Gastroesophageal sphincter (tissue), 4 donors: ENCODE data around the gene YEATS2. TPM values are rescaled to one million over a fixed set of nuclear protein-coding genes. Genes with fewer than 3 reads are reported as not detected.

Source experiments
- ATAC-seq: fragments of 150-250 bp; one replicate; pipeline ENCODE4 v1.9.1; 2016; ENCODE audit warnings: mild to moderate bottlenecking, moderate library complexity
- H3K27ac ChIP-seq, 4 donors: fragments of 200-600 bp; sonication (generic) in 3 of 4; 1 replicate in 3 of 4; 2 replicates in 1 of 4; pipeline ENCODE4 v1.5.1; 2016 to 2019
- H3K27me3 ChIP-seq: fragments of 200-600 bp; sonication (generic); one replicate; pipeline ENCODE4 v1.5.1; 2019
- H3K36me3 ChIP-seq, 2 donors: fragments of 200-600 bp; sonication (generic); one replicate each; pipeline ENCODE4 v1.5.1; 2019; ENCODE audit warnings: control low read depth in 1 of 2
- H3K4me1 ChIP-seq, 3 donors: fragments of 200-600 bp; sonication (generic); 1 replicate in 2 of 3; 2 replicates in 1 of 3; pipeline ENCODE4 v1.5.1; 2016 to 2019; ENCODE audit warnings: control low read depth in 2 of 3
- H3K4me3 ChIP-seq, 2 donors: fragments of 200-600 bp; sonication (generic); one replicate each; pipeline ENCODE4 v1.5.1; 2019; ENCODE audit warnings: mild to moderate bottlenecking in 1 of 2, moderate library complexity in 1 of 2
- H3K9me3 ChIP-seq, 3 donors: fragments of 200-600 bp; sonication (generic); one replicate each; pipeline ENCODE4 v1.5.1; 2017 to 2019; ENCODE audit warnings: control low read depth in 2 of 3
- EP300 ChIP-seq: sonication (generic); formaldehyde crosslinking; IDR thresholded peaks from one replicate; pipeline ENCODE4 v1.6.1; 2017; ENCODE audit warnings: antibody characterized with exemption, mild to moderate bottlenecking
- POLR2A ChIP-seq, 2 donors: fragments of 450-650 bp; IDR thresholded peaks; one replicate each; pipeline ENCODE4 v1.6.1; 2017; ENCODE audit warnings: antibody characterized with exemption in 2 of 2, mild to moderate bottlenecking in 2 of 2, moderate library complexity in 1 of 2
- POLR2AphosphoS5 ChIP-seq: sonication (generic); formaldehyde crosslinking; IDR thresholded peaks from one replicate; pipeline ENCODE4 v1.6.1; 2017; ENCODE audit warnings: antibody characterized with exemption
- WGBS, 2 donors: methylation state at CpG; one replicate each; pipeline ENCODE4 v1.1.5; 2018; ENCODE audit warnings: low coverage in 1 of 2; 5-methylcytosine and 5-hydroxymethylcytosine counted together
- total RNA-seq, 4 donors: library from RNA; depleted of rRNA; stranded (reverse); fragments of >200 nt; gene quantifications; one replicate each; pipeline ENCODE4 v1.1.0, GENCODE V29; 2016
- TF ChIP-seq, protein P1 (sequence below), 4 experiments: fragments of 200-600 bp in 2 of 4; fragments of 450-650 bp in 2 of 4; sonication (generic) in 1 of 4; IDR thresholded peaks; one replicate each; pipeline ENCODE4 v1.5.1; 2017 to 2019; ENCODE audit warnings: antibody characterized with exemption in 4 of 4, mild to moderate bottlenecking in 2 of 4, moderate library complexity in 2 of 4

The YEATS2 gene
- total RNA-seq, 4 donors from 2014 or later, result 19.3 to 33.1 (median 27.6) TPM

DNA sequence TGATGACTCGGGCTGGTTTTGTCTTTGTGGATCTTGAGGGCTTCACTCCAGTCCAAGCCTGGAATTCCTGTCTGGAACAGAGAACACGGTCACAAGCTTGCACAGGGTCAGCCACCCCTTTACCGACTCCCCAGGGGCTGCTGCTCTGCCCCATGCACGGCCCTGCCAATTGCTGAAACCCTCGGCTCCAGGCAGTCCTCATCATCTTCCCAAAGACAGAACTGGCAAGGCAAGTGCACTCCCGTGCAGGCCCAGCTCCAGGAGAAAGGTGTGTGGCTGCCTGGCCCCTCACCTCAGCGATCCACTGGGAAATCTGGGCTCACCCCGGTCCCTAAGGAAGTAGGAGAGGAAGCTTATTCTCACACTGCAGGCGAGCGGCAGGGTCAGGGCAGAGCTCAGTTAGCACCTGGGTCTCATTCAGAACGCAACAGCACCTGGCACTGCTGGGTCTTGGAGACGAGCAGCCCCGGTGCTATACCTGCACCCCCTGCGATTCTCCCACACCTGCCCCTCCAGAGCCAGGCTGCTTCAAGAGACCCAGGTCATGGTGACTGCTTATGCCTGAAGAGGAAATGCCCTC lies 120.5 kb downstream of the YEATS2 start:
- no CpG with 5 or more reads among the region's 14 CpGs for WGBS, 2 donors
- Histone ChIP-seq H3K9me3 (no peaks in the 10 kb centered on the region), H3K27ac (no peak overlapping the region), H3K27me3 (no peaks in the 10 kb centered on the region), H3K36me3 (peaks cover 0 to 28% of the 10 kb centered on the region in 2 donors), H3K4me3 (no peak overlapping the region), H3K4me1 (no peaks in the 10 kb centered on the region)
- no peak for TF ChIP-seq POLR2AphosphoS5
- ATAC-seq, result no peak

DNA sequence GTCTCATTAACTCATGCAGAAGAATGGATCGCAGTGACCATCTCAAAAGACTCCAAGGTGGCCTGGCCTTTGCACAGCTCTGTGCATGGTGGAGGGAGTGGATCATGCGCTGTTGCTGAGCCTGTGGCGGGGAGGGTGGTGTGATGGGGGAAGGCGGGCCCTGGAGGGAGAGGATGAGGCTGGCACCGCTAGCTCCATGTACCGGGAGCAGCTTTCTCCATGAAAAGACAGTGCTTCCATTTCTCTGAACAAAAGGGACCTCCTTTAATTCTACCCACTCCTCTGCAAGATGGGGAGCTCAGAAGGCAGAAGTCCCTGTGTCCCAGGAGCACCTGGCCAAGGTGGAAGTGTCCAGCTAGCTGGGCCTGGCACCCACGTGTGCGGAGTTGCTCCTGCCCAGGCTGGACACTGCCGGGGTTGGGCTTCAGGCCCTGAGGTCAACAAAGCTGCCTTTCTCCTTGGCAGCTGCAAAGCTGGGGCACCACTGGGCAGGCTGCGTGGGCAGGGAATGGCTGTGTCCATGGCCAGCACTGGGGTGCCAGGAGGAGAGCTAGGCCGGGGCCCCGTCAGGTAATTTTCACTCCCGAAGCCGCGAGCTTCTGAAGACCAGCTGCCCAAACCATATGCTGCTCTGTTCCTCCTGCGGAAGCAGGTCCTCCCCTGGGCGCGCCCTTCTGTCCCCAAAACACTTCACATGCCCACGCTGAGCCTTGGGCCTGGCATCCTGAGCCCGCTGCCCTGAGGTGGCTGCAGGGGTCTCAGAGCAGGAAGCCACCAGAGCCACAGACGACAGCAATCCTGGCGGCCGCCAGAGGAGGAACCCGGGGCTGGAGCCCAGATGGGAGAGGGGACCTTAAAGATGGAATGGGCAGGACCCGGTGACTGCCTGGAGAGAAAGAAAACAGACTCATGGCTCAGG lies 121.4 kb downstream of the YEATS2 start:
- no peak for TF ChIP-seq POLR2AphosphoS5
- TF ChIP-seq, protein P1, sequence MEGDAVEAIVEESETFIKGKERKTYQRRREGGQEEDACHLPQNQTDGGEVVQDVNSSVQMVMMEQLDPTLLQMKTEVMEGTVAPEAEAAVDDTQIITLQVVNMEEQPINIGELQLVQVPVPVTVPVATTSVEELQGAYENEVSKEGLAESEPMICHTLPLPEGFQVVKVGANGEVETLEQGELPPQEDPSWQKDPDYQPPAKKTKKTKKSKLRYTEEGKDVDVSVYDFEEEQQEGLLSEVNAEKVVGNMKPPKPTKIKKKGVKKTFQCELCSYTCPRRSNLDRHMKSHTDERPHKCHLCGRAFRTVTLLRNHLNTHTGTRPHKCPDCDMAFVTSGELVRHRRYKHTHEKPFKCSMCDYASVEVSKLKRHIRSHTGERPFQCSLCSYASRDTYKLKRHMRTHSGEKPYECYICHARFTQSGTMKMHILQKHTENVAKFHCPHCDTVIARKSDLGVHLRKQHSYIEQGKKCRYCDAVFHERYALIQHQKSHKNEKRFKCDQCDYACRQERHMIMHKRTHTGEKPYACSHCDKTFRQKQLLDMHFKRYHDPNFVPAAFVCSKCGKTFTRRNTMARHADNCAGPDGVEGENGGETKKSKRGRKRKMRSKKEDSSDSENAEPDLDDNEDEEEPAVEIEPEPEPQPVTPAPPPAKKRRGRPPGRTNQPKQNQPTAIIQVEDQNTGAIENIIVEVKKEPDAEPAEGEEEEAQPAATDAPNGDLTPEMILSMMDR (IDR thresholded peaks at IDR 0.05), result no peak
- no peak for TF ChIP-seq POLR2A (IDR thresholded peaks at IDR 0.05)
- TF ChIP-seq EP300, result no peak
- Histone ChIP-seq H3K4me1 (no peaks in the 10 kb centered on the region), H3K36me3 (peaks cover 0 to 28% of the 10 kb centered on the region in 2 donors), H3K27me3 (no peaks in the 10 kb centered on the region), H3K4me3 (no peak overlapping the region), H3K27ac (no peak overlapping the region), H3K9me3 (no peaks in the 10 kb centered on the region)
- no peak for ATAC-seq
- WGBS, 2 donors, result 90 to 100% methylated on average over 1 to 8 of the region's 25 CpGs

- ATAC-seq, result no peak
- Histone ChIP-seq H3K9me3 (no peaks in the 10 kb centered on the region), H3K36me3 (peaks cover 0 to 28% of the 10 kb centered on the region in 2 donors), H3K27me3 (no peaks in the 10 kb centered on the region), H3K4me1 (peaks cover 0 to 8% (median 6%) of the 10 kb centered on the region in 3 donors), H3K4me3 (no peak overlapping the region), H3K27ac (no peak overlapping the region)
- no peak for TF ChIP-seq POLR2A (IDR thresholded peaks at IDR 0.05)
- TF ChIP-seq POLR2AphosphoS5, result no peak
- TF ChIP-seq, protein P1 (IDR thresholded peaks at IDR 0.05), result no peak
- no peak for TF ChIP-seq EP300
- 80% methylated on average over 4 of the region's 6 CpGs; no CpG with 5 or more reads in 1 of the 2 donors for WGBS, 2 donors
Measured at GRCh38 chr3:183819831-183820230, 122.2 kb downstream of the YEATS2 start.

DNA sequence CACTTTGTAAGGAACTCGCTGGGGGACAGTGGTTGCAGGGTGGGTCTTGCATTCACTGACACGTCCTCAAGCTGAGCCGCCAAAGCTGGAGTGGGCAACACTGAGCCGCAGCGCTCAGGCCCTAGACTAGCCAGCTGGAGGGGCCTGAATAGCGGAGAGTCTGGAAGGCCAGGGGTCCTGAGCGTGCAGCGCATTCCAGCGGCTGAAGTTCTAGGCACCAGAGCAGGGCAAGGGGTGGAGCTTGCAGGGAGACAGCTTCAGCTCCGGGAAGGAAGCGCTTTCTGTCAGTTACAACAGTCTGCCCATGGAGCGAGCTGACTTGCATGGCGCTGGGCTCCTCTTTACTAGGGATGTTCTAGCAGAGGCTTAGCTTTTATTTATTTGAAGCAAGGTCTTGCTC lies 125.0 kb downstream of the YEATS2 start:
- Histone ChIP-seq H3K27me3 (no peaks in the 10 kb centered on the region), H3K36me3 (peaks cover 0 to 6% of the 10 kb centered on the region in 2 donors), H3K9me3 (no peaks in the 10 kb centered on the region), H3K4me1 (peaks cover 0 to 19% (median 9%) of the 10 kb centered on the region in 3 donors), H3K27ac (no peak overlapping the region), H3K4me3 (no peak overlapping the region)
- ATAC-seq, result no peak
- WGBS, 2 donors, result 28% methylated on average over 2 of the region's 13 CpGs; no CpG with 5 or more reads in 1 of the 2 donors
- TF ChIP-seq POLR2AphosphoS5, result no peak
- TF ChIP-seq EP300, result no peak
- no peak for TF ChIP-seq POLR2A (IDR thresholded peaks at IDR 0.05)
- TF ChIP-seq, protein P1 (IDR thresholded peaks at IDR 0.05), result no peak

DNA sequence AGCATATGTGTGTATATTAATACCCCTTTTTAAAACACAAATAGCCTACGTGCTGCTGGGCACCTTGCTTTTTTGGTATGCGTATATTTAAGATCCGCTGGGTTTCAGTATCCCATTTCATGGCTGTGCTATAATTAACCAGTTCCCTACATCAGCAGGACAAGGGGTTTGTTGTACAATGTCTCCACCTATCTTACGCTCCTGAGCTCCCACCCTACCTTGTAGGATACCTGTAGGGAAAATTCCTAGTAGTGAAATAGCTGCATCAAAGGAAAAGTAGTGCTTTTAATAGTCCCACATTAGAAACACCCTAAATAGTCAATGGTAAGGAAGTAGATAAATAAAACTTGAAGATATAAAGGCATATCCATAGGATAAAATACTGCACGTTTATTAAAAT lies 126.4 kb downstream of the YEATS2 start:
- no peaks in the 10 kb centered on the region for H3K27me3 ChIP-seq
- peaks cover 0 to 19% (median 9%) of the 10 kb centered on the region in 3 donors for H3K4me1 ChIP-seq
- H3K36me3 ChIP-seq, result peaks cover 0 to 17% of the 10 kb centered on the region in 2 donors
- no peak overlapping the region for H3K4me3 ChIP-seq
- WGBS, 2 donors, result 68 to 79% methylated on average over 4 to 5 of the region's 5 CpGs
- H3K9me3 ChIP-seq, result no peaks in the 10 kb centered on the region
- no peak for ATAC-seq
- TF ChIP-seq POLR2A (IDR thresholded peaks at IDR 0.05), result no peak
- no peak for TF ChIP-seq POLR2AphosphoS5
- TF ChIP-seq, protein P1 (IDR thresholded peaks at IDR 0.05), result no peak
- no peak for TF ChIP-seq EP300
- no peak overlapping the region for H3K27ac ChIP-seq
